Stimulated activated CD8-positive, alpha-beta memory T cell treated with anti-CD3 and anti-CD28 coated beads, Interleukin-12 subunit alpha, Interleukin-12 subunit beta, amount 100 ng/mL, for 4 hours (primary cell): ENCODE results near the gene TPX2.
"Not testable (repeated sequence)": the region's sequence is repeated elsewhere in the genome, so short reads cannot be mapped to it uniquely, and the experiment has no call there.

Experiments used
- DNase-seq: peaks from one replicate; pipeline ENCODE4 v3.0.0-alpha.2; 2020; ENCODE audit warnings: low read depth

TPX2 gene

DNA sequence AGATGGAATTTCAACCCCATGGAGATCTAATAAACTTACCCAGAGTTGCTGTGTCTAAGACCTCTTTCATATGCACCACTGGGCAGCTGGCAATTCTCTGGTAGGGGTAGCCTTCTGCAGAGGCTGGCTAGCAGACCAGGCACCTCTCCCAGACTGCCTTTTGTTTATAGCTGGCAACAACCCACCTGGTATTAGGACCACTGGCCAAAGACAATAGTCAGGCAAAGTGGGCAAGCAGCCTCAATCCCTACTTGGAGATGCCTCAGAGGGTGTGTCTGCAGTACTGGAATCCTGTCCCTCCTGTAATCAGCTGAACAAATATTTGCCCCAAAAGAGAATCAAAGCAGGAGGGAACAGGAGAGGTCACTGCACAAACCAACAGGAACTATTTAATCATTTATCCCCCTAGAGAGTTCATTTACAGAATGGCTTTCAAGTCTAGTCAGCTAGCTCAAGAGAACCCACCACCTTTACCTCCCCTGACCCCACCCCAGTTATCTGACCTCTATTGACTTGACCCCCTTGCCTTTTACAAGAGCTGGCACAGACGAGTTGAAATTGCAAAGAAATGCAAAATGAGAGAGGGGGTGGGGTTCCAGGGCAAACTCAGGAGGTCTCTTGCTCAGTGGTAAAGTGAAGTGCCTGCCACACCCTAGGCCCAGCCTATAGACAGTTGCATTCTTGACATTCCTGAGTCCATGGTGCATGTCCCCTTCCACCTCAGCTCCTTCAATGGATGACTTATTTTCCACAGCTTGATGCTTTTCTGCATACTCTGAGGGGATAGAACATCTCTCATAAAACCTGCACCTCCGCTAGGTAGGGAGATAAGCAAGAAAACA is 19.2 kb upstream of the TPX2 start:
- DNase-seq, result no peak

DNA sequence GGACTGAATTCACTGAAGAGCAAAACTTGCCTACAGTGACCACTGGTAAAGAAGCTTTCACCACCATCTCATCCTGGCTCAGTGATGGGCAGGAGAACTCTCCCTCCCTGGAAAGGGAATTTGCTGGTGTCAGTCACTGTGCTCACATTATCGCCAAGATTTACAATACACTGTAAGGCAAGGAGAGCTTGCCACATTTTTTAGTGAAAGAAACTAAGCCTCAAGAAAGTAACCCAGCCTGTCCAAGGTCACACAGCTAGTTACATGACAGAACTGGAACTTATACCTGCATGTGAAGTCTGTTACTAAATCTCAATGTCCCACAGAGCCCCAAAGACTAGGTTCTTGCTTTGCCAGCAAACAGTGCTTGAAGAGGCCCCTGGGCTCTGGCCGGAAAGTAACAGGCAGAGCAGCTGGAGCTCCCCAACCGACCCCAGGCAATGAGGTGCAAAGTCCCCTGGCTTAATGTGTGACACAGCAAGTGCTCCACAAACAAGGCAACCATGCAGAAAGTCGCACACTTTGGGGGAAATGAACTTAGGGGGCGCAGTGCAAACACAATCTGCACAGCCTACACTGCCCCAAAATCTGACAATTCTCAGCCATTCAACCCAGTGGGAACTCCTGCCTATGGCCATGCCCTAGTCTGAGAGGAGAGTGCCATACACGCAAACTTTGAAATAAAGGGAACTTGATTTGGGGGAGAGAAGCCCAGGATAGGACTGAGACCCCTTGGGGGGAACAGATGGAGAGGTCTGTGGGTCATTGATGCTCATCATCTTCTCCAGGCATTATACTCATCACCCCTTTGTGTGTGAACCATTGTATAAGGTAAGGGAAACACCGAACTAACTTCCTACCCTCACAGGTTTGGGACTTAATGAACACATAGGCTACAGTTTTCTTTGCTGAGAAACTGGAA is 18.3 kb upstream of the TPX2 start:
- DNase-seq, result peak; percentile 8

DNA sequence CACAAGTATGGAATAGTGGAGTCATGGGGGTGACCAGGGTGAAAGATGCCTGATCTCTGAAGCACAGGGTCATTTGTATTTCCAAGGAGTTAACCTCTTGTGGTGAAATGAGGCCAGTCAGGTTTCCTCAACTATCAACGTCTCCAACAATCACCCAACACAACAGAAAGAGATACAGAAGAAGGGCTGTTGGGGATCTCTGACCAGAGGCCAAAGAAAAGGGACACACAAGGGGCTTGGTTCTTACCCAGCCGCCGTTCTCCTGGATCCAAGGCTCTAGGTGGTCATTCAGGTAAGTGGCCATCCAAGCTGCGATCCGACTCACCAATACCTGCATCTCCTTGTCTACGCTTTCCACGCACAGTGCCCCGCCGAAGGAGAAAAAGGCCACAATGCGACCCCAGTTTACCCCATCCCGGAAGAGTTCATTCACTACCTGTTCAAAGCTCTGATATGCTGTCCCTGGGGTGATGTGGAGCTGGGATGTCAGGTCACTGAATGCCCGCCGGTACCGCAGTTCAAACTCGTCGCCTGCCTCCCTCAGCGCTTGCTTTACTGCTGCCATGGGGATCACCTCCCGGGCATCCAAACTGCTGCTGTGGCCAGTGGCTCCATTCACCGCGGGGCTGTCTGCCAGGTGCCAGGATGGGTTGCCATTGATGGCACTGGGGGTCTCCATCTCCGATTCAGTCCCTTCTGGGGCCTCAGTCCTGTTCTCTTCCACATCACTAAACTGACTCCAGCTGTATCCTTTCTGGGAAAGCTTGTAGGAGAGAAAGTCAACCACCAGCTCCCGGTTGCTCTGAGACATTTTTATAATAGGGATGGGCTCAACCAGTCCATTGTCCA is 17.5 kb upstream of the TPX2 start:
- no peak for DNase-seq

DNA sequence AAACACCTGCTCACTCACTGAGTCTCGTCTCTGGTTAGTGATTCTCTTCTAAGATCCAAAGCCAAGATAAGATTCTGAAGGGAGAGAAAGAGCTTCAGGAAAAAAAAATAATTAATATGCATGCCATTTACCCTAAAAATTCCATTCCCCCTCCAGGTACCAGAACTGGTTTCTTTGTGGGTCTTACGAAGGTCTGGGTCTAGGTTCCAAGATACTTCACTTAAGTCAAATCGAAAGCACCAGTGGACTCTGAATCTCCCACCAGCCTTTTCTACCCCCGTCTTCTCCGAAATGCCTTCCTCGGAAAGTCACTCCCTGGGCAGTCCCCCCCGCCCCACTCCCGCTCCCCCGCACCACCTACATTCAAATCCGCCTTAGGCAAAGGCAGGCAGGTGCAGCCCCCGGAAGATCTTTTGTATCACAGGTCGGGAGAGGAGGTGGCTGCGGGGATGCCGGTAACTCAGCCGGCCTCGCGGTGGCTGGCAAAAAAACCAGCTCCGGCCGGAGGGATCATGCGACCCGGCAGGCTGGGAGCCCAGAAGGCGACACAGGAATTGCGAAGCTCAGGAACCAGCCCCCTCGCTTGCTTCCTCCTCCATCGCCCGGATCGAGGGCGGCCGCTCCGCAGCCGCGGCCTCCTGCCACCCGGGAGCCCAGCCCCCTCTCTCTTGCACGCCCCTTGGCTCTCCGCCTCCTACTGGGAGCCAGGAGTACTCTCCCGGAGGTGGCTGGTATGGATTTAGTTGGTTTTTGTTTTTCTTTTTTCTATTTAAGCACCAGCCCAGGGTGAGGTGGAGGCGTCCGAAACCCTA is 16.6 kb upstream of the TPX2 start, which contains the start of gene BCL2L1:
Gene BCL2L1, minus strand, starts transcription at position 612 of the 812 bp plus-strand sequence. CDS start 650 bp downstream, outside the sequence.
- peak; percentile 71 for DNase-seq

DNA sequence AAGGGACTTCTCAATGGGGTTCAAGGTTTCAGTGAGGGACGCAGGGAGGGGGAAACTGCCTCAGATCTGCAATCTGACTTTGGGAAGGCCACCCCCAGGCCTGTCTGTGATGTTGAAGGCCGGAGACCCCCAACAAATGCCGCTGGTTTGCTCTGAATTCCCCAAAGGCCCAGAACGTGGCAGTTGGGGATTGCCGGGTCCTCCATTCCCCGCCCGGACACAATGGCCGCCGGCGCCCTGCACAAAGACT is 16.1 kb upstream of the TPX2 start:
- no peak for DNase-seq

DNA sequence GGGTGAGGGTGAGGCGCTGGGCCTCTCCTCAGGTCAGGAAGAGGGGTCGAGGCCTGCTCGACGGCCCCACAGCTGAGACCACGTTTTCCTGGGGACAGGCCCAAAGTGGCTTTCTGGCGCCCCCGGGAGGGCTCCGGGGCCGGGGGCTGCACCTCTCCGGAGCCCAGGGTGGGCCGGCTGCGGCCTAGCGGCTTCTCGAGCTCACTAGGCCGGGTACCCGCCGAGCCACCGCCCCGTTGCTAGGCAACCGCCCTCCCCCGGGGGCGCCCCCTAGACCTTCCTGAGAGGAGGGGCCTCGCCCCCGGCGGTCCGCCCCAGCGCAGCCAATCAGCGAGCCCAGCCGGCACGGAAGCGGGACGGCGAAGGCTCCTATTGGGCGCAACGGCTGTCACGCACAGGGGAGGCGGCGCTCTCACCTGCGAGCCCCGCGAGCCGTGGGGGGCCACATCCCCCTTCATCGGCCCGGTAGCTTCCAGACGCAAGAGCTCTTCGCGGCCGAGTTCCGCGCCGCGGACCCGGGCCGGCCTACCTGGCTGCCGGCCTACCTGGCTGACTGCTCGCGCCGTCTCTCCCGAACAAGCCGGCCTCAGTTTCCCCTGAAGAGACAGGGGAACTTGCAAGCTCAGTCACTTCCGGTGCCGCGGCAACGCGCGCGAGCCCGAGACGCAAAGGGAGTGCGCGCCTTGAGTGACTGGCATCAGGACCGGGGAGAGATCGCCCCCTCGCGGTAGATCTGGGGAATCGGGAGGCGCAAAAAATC is 15.6 kb upstream of the TPX2 start:
- DNase-seq, result peak; percentile 99

DNA sequence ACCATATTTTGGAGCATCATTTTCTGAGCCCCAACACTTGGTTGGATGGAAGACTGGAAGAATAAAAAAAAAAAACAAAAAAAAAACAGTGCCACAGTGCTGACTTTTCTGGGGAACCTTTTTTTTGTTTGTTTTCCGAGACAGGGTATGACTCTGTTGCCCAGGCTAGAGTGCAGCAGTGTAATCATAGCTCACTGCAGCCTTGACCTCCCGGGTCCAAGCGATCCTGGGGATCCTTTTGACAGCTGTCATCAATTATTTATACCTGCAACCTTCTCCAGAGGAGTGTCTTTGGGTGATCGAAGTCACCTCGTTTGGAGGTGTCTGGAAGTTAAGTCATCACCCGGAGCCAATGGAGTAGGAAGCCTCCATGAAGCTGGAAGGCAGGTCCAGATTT is 7.8 kb upstream of the TPX2 start:
- DNase-seq, result no peak

DNA sequence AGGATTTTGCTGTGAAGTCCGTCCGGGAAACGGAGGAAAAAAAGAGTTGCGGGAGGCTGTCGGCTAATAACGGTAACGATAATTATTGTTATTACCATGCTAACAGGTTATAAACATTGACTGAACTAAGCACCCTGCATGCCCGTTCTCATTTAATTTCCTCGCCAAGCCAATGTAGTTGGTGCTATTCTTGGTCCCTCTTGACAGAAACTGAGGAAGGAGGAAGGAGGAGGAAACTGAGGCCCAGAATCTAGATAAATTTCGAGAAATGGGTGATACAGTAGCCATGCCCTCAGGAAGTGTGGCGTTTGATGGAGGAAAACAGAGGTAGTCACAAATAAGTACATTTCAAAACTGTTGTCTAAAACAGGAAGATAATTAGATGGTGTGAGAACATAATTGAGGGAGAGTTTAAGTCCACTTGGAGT is 474 bp downstream of the TPX2 start:
- no peak for DNase-seq

DNA sequence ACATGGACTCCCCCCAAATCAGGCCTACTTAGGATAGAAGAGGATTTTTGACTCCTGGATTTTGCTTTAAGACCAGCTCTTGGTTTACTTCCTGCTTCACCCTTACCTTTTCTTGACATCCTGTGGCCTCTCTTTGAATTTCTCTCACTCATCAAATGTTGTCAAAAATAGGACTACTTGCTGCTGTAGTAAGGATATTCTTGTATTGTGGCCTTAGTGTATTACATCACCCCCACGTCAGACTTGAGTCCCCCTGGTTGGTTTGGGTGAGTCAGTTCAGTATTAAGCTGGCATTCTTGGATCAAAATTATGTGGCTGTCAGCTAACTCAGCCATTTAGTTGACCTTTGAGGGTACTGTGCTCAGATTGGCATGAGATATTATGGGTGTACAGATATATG is 1.1 kb downstream of the TPX2 start:
- DNase-seq, result no peak

DNA sequence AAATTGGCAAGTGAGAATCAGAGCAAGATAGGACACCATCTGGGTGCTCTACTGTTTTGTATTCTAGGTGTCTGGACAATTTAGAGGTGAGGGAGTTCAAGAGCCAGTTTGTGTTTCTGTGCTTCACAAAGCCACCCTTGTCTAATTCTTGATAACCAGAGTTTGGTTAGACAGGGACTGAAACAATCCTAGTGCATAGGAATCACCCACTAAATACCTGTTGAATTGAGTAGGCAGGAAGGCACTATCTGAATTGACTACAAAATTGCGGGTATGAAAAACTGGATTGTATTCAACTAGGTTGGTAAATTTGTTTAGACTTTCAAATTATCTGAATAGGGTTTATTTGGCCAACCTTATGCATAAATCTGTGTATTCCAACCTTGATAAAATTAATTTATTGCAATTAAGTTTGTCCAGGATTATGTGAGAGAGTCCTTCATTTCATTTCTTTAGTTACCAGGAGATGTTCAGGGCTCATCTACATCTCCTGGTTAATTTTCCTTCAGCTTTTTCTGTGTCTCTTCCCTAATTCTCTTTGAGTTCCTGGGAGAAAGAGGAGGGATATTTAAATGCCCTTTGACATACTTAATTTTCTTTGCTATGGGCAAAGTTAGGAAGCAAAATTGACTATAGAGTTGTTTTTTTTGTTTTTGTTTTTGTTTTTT is 1.7 kb downstream of the TPX2 start:
- no peak for DNase-seq

DNA sequence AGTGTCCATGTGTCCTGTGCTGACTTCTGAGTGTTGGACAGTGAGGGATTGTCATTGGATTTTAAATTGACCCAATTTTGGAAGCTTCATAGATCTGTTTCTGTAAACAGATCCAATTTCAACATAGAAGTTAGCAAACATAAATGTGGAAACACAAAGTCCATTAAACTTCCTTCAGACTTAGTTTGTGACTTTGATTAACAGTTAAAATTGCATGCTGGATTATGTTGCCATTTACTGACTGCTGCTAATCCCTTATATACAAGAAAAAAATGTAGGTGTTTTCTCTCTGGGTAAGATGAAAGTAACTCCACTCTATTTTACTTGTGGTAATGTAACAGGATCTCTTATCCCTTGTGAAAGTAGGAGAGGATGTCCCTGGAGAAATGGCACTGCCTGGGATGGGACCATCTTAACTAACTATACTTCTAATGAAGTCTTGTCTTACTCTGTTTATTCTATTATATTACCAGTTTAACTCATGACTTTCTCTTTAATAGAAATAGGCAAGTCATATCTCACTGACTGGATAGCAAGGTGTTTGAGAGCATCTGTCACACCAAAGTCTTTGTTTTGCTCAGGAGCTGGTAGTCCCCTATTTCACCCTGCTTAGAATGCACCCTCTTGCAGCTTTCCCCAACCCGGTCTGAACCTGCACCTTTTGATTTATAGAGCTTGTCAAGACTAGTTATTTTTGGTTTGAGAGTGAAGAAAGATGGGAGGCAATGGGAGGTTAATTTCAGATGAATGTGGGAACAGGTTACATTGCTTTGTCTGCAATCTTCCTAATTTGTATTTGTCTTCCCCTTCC is 7.2 kb downstream of the TPX2 start:
- no peak for DNase-seq

DNA sequence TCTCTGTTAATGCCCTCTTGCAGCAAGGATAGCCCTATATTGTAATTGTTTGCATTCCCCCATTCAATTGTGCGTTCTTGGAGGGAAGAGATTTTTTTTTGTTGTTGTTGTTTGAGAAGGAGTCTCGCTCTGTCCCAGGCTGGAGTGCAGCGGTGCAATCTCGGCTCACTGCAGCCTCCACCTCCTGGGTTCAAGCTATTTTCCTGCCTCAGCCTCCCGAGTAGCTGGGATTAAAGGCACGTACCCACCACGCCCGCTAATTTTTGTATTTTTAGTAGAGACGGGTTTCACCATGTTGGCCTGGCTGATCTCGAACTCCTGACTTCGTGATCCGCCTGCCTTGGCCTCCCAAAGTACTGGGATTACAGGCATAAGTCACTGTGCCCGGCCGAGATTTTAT is 7.9 kb downstream of the TPX2 start:
- DNase-seq, result not testable (repeated sequence)

DNA sequence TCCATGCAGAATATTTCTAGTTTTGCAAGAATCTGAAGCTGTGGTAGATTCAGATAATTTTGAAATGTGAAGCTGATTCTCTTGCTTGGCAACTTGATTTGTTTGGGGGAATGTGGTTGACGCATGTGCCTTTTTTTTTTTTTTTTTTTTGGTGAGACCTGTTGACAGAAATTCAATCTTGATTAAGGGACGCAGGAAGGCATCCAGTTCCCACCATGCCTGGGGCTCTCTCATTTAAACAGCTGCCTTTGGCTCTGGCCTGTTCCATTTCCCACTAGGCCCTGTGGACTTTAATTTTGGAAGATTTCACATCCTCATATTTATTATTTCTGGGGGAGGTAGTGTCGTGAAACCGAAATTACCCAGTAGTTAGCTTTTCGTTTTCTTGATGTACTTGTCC is 8.6 kb downstream of the TPX2 start:
- no peak for DNase-seq

DNA sequence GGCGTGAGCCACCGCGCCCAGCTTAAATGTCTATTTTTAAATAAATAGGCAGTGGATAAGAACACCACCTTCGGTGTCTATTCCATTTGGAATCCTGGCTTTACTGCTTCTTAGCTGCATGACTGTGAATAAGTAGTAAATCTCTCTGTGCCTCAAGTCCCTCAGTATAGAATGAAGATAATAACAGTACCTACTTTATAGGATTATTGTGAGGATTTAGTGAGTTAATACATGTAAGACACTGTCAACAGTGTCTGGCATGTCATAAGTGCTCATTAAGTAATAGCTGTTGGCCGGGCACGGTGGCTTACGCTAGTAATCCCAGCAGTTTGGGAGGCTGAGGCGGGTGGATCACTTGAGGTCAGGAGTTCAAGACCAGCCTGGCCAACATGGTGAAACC is 10.1 kb downstream of the TPX2 start:
- no peak for DNase-seq

DNA sequence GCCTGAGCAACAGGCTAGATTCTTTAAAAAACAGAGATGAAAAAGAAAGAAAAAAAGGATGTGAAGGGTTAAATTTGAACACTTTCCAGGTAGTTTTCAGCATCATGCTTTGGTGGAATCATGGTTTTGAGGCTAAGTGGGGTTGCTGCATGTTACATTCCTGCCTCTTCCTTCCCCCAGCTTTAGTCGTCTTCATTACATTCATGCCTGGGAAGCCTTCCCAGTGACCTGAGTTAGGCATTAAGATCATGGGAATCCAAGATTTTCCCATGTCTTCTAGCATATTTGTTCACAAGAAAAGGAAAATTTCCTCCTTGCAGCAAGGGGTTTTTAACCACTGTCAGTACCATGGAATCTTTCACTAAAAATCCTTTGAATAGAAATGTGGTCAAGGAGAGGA is 12.0 kb downstream of the TPX2 start:
- no peak for DNase-seq

DNA sequence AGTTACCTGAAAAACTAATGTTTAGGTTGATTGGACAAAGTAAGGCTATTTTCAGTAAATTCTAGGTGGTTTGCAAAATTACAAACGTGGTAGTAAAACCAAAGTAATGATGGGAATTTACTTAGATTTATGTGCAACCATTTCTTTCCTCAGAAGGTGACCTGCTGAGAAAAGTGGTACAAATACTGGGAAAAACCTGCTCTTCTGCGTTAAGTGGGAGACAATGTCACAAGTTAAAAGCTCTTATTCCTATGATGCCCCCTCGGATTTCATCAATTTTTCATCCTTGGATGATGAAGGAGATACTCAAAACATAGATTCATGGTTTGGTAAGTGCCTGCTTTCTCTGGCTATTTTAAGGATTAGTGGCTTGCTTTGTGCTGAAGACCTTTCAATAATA is 18.2 kb downstream of the TPX2 start:
- DNase-seq, result no peak

DNA sequence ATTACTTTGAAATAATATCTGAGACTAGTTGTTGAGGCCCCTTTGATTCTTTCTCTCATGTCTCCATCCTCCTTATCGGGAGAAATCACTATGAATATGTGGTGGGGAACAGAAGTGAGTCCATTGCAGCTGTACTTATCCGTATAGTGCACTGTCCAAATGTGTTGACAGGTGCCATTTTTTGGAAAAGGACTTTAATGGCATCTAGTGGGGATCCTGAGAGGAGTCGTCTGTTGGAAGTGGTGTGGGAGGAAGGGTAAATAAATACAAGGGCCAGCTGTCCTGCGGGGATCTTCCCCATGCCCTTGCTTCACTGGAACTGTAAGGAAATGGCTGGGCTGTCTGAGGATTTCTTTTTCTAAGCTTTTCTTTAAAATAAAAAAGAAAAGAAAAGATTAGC is 19.4 kb downstream of the TPX2 start:
- no peak for DNase-seq

DNA sequence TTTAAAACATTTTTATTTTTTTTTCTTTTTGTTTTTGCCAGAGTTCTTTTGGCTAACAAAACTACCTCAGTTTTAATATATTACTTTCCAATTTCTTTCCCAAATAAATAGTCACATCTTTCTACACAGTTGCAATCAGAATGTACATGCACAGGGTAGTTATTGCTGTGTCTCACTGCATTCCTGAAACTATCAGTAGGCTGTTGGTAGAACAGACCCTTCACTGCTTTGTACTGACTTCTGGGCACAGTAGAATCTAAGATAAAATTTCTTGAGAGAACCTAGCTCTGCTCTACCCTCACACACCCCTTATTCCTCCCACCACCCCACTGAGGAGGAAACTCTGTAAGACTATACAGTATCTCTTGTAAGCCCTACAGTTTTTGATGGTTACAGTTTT is 19.9 kb downstream of the TPX2 start:
- no peak for DNase-seq

DNA sequence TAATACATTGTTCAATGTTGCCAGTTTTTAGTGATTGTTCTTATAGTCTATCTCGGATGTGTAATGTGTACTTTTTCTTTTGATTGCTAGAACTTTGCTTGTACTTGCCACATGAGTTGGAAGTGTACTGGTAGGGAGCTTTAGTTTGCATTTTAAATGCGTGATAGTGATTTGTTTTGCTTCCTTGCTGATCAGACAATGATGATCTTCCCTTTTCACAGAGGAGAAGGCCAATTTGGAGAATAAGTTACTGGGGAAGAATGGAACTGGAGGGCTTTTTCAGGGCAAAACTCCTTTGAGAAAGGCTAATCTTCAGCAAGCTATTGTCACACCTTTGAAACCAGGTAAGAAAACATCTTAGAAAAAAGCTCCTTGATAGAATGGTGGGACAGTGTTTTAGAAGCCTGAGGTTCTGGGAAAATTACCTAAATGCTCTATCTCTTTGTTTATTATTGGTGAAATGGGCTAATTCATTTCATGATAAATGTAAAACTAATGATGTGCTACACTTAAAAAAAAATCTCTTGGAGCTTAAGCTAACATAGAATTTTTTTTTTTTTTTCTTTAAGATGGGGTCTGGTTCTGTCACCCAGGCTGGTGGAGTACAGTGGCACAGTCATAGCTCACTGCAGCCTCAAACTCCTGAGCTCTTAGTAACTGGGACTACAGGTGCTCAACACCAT is 20.9 kb downstream of the TPX2 start:
- DNase-seq, result no peak
